RCC 7860 (cell line): ENCODE results near the gene EPS8L2.
"Not testable (repeated sequence)": the region's sequence is repeated elsewhere in the genome, so short reads cannot be mapped to it uniquely, and the experiment has no call there.

ENCODE experiments used
- DNase-seq: peaks from one replicate; pipeline ENCODE4 v3.0.0-alpha.2; 2015; ENCODE audit warnings: low spot score
- FAIRE-seq: peaks from 2 replicates; lab custom pipeline; 2012; peaks lifted over from hg19 to GRCh38; lab: Jason Lieb, UNC

Gene EPS8L2

GRCh38 chr11:689625-690024 is 16.4 kb upstream of the EPS8L2 start:
- no peak for FAIRE-seq
- no peak for DNase-seq

GRCh38 chr11:690244-690643 is 15.8 kb upstream of the EPS8L2 start:
- DNase-seq, FAIRE-seq: not testable (repeated sequence)

- FAIRE-seq: no peak
These were observed 15.0 kb upstream of the EPS8L2 start for GRCh38 chr11:690738-691633.

GRCh38 chr11:691710-692590 is 14.1 kb upstream of the EPS8L2 start:
- no peak for FAIRE-seq

More at GRCh38 chr11:690738-691633, 15.0 kb upstream of the EPS8L2 start:
- DNase-seq: no peak

GRCh38 chr11:692824-693414 is 13.1 kb upstream of the EPS8L2 start:
- DNase-seq (no peak), FAIRE-seq (no peak)

More at GRCh38 chr11:691710-692590, 14.1 kb upstream of the EPS8L2 start:
- no peak for DNase-seq

GRCh38 chr11:693415-693831 is 12.6 kb upstream of the EPS8L2 start:
- no peak for FAIRE-seq

GRCh38 chr11:693887-694562 is 12.0 kb upstream of the EPS8L2 start:
- FAIRE-seq: no peak

More at GRCh38 chr11:693415-693831, 12.6 kb upstream of the EPS8L2 start:
- DNase-seq: no peak

GRCh38 chr11:694563-695287 is 11.3 kb upstream of the EPS8L2 start, which contains the start of gene DEAF1:
DEAF1 (minus strand) TSS chr11:695222; CDS start chr11:695047, 175 bp downstream.
- FAIRE-seq: peak; percentile 76
- peak; percentile 91 for DNase-seq

More at GRCh38 chr11:693887-694562, 12.0 kb upstream of the EPS8L2 start:
- DNase-seq: no peak

GRCh38 chr11:695288-695537 is 10.8 kb upstream of the EPS8L2 start:
- no peak for FAIRE-seq
- DNase-seq: no peak

- peak; percentile 50 for FAIRE-seq
- DNase-seq: peak; percentile 90
These were observed 10.3 kb upstream of the EPS8L2 start, which contains the start of gene TMEM80 for GRCh38 chr11:695538-696248. TMEM80 (plus strand) TSS chr11:695816; CDS start chr11:695828, 12 bp downstream.

- peak; percentile 83 for DNase-seq
- FAIRE-seq: peak; percentile 81
These were observed 9.0 kb upstream of the EPS8L2 start for GRCh38 chr11:696955-697491.

GRCh38 chr11:697811-698311 is 8.2 kb upstream of the EPS8L2 start:
- peak; percentile 88 for FAIRE-seq
- peak; percentile 81 for DNase-seq

- DNase-seq (peak; percentile 5), FAIRE-seq (no peak)
These were observed 7.4 kb upstream of the EPS8L2 start for GRCh38 chr11:698493-699115.

GRCh38 chr11:699116-699508 is 6.9 kb upstream of the EPS8L2 start:
- DNase-seq (no peak), FAIRE-seq (no peak)

- no peak for DNase-seq
- FAIRE-seq: no peak
These were observed 6.3 kb upstream of the EPS8L2 start for GRCh38 chr11:699753-700152.

- no peak for DNase-seq
- no peak for FAIRE-seq
These were observed 4.1 kb upstream of the EPS8L2 start for GRCh38 chr11:701741-702461.
